Measurements from ENCODE around the gene CKB.

The CKB gene

DNA sequence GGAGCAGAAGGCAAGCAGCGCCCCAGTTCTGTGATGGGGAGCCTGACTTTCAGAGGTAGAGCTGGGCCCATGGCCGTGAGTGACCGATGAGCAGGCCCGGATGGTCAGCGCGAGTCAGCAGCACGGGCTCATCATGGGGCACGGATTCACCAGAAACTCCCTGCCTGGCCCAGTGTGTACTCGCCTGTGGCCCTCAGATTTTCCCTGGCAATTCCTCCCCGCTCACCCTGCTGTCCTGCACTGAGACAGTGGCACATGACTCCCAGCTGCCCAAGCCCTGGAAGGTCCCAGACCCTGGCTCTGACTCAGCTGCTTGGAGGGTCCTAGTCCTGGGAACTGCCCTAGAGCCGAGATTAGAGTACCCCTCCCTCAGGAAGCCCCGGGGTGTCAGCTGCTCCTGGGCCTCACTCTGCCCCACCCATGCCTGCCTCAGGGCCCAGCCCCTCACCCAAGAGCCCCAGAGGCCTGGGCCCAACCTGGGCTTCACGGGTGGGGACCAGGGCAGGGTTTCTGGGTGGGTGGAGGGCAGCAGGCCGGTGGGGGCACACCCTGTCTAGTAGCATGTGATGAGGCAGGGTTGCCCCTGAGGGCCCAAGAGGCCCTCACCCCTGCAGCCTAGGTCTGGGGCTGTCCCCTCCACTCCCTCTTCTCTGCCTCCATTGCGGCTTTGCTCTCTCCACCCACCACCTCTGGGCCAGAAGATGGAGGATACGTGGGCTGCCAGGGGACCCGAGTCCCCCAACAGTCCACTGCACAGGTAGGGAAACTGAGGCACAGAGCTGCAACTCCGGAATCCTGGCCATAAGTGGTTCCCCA, 14.8 kb upstream of the CKB start:
- DNase-seq = no peak

DNA sequence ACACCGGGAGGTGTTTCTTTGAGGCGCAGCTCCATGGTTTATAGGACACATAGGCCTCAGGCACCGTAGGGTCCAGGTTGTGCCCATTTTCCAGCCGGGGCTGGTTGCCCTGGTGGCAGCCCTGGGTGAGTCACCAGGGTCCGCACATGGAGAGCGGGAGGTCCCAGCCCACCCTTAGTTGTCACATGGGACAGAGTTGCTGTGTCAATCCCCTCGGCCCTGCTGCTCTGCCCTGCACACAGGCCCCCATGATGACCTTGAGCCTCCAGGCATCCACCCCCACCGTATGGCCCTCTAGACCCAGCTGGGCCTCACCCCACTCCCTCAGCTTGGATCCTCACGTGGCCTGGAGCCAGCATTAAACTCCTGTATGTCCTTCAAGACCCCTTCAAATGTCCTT, 14.1 kb upstream of the CKB start:
- no peak for DNase-seq

DNA sequence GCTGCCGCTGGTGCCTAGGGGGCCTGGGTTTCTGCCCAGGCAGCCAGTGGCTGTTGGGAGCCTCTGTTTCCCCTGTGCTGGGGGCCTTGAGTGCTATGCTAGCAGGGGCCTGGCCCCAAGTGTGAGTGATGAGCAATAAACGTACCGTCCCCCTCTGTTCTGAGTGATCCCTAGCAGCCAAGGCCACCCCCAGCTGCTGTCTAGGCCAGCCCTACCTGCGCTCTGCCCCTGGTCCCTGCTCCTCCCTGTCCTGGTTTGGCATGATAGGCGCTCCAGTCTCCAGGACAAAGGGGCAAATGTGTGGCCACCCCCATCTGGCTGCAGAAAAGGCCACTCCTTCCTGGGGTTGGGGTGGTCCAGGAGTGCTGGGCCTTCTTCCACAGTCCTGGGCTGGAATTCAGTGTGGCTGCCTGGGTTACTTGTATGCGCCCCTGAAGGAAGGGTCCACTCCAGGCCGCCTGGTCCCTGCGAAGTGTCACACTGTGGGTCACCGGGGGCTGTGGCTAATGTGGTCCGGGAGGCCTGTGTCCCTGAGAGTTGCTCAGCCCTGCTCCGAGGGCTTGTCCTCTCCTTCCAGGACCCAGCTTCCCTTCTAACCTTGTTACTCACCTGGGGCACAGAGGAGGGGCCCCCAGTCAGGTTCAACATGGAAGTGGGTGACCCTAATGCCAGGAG, 13.4 kb upstream of the CKB start:
- DNase-seq = no peak

DNA sequence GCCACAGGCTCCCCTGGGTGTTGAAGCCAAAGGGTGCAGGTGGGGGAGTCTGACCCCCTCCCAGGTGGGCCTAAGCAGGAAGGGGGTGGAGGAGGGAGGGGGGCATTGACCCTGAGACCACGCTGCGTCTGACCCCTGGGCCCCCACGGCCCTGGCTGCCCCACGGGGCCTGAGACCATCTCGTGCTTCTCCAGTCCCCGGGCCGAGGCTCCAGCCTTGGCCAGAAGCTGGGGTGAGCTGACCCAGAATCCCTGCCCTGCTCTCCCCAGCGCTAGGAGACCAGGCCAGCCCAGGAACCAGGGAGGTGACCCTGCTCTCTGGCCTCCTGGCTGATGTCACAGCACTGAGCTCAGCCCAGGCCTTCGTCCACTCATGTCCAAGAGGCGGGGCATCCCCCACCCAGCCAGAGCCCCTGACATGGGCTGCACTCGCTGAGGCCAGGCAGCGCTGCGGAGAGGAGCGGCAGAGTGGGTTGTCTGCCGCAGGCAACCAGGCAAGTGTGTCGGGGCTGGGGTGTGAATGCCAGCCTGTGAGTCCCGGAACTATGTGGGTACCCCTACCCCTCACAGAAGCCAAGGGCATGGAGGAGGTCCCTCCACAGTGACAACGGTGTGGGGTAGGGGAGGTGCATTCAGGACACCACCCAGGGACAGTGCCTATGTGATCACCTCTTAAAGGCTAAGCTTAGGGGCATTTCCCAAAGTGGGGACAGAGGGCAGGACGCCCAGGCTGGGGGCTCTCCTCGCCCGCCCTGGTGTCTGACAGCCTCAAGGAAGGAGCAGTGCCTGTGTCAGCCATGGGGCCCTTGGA, 12.7 kb upstream of the CKB start:
- no peak for DNase-seq

DNA sequence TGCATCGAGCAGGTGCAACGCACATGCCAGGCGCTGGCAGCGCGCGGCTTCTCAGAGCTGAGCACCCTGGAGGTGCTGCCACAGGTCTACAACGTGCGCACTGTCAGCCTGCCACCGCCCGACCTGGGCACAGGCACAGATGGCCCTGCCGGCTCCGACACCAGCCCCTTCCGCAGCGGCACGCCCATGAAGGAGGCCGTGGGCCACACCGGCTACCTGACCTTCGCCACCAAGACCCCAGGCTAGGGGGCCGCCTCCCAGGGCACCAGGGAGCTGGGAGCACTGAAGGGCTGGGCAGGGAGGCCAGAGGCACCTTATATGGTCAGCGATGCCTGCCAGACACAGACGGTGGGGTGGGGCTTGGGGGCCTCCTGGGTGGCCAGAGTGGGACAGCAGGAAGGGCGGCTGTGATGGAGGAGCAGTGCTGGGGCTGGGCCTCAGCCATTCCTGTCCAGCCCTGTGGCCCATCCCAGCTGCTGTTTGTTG, 12.0 kb upstream of the CKB start:
- DNase-seq = no peak

DNA sequence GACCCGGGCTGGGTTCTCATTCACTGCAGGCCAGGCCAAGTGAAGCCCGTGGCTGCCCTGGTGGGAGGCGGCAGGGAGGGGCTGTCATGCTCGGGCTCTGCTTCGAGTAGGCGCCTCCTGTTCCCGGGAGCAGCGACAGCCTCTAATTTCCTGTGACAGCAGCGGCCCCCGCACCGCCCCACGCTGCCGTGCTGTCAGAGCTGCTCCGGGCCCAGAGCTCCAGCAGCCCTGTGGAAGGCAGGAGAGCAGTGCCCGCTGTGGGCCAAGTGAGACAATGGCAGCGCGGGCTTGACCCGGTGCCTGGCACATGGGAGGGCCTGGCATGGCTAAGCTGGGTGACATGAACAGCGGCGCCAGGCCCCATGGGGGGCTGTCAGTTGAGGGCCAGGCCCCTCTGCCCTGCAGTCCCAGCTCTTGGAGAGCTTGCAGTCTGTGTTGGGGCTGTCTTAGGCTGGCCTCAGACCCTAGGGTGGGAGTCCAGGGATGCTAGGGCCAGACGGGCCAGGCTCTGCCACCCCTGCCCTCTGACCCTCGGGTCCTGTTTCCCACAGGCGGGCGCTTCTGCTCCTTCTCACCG, 11.5 kb upstream of the CKB start:
- no peak for DNase-seq

DNA sequence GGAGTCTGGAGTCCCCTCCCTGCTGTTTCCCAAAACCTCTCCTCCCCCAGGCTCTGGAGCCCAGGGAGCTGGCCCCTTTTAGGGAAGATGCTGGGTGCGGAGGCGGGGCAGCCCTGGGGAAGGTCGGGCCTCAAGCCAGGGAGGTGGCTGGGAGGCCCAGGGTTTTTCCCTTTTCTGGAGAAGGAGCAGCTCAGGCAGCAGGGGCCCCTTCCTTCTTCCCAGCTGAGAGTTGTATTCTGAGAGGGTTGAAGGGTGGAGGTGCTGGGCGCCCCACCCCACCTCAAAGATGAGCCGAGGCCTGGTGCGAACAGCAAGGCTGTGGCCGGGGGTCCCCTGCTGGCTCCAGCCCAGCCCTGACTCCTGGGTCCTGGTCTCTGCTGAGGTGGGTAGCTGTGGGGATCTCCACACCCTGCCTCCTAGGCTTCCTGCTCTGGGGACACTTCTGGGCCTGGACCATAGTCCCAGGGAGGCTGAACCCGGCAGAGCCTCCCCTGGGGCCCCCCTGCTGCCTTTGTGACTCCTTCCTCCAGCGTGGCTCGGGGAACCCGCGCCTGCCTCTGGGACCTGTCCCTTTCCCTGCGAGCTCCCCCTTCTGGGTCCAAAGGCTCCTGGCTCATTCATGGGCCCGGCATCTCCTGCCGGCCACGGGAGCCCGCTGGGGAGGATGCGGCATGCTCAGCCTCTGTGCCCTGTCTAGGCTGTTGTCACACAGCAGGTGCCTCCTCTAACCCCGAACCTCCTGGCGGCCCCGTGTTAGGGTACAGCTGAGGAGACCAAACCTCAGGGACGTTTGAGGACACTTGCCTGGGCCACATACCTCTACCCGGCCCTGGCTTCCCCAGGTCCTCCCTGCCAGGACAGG, 10.7 kb upstream of the CKB start:
- DNase-seq = no peak

DNA sequence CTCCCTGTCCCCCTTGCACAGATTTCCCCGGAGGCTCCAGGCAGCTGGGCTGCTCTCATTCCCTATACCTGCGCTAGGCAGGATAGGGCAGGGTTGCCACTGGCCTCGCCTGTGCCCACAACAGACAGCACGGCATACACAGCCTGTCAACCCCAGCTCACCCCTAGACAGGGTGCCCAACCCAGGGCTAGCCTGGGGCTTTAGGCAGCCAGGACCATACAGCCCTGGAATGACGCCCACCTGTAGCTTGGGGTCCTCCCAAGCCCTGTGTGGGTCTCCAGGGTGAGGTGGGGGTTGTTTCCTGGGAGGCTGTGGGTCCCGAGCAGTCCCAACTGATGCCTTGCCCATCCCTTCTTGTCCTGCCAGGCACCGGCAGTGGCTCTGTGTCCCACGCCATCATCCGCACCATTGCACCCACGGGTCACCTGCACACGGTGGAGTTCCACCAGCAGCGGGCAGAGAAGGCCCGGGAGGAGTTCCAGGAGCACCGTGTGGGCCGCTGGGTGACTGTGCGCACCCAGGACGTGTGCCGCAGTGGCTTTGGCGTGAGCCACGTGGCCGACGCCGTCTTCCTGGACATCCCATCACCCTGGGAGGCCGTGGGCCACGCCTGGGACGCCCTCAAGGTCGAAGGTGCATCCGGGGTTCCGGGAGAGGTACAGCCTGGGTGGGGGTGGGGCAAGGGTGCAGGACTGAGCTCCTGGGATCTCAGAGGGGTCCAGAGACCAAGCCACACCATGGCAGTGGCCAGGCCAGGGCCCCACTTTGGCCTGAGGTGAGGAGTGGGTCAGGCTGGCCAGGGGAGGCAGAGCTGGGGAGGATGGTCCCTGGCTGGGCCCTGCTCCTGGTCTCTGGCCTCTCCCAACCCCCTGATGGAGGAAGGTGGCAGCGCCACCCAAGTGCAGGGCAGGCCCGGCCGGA, 9.8 kb upstream of the CKB start:
- no peak for DNase-seq

DNA sequence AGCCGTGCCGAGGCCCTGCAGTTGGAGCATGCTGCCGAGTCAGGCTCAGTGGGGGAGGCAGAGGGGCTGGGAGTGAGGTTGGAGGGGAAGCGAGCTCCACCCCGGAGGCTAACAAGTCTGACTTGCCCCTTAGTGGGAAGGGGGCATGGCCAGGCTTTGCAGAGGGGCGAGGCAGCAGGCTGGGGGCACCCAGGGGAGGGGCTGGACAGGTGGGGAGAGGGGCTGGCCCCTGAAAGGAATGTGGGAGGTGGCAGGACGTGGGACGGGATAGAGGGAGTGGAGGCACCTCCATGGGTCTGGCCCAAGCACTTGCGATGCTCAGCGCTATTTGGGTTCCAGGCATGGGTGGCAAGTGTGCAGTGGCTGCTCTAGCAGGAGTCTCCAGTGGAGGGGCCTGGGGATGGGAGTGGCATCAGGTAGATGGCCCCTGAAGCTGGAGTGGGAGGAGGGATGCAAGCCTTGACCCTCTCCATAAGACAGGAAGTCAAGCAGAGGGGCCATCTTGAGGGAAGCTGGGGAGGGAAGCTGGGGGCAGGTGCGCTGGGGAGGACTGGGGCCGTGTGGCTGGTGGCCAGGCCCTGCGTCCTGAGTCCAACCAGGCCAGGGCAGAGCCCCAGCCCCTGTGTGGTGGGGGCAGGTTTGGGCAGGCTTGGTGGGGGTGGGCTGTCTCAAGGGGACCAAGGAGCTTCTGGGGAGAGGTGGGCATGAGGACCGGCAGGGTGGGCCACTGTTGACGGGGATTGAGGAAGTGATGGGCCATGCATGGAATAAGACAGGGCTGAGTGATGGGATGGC, 9.0 kb upstream of the CKB start:
- no peak for DNase-seq

DNA sequence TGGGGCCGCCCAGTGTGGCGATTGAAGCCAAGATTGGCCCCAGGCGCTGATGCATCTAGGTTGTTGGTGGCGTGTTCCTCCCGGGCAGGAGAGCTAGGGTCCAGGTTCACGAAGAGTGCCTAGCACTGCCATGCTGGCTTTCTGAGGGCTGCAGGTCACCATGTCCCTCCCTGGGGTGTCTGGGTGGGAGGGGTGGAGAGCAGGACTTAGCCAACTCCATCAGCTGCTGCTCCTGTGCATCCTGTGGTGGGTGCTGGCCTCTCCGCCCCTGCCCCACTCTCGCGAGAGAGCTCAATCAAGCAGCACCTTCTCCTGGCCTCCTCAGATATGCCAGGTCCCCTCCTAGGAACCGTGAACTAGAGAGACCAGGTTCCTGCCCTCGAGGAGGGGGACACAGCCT, 8.2 kb upstream of the CKB start:
- DNase-seq = no peak

DNA sequence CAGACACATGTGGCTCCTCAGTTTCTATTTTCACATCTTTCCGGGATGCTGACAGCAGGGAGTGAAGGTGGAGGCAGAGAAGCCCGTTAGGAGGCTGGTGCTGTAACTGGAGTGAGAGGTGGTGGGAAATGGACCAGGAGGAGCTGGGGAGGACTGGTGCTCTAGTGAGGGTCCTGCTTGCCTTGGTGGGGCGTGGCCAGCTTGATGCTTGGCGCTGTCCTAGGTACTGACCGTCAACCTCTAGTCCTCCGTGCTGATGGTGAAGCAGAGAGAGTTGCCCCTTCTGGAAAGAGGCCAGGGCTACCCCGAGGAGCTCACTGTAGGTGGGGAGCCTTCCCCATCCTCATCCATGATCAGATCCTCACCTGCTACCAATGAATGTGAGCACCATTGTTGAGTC, 7.8 kb upstream of the CKB start:
- no peak for DNase-seq

DNA sequence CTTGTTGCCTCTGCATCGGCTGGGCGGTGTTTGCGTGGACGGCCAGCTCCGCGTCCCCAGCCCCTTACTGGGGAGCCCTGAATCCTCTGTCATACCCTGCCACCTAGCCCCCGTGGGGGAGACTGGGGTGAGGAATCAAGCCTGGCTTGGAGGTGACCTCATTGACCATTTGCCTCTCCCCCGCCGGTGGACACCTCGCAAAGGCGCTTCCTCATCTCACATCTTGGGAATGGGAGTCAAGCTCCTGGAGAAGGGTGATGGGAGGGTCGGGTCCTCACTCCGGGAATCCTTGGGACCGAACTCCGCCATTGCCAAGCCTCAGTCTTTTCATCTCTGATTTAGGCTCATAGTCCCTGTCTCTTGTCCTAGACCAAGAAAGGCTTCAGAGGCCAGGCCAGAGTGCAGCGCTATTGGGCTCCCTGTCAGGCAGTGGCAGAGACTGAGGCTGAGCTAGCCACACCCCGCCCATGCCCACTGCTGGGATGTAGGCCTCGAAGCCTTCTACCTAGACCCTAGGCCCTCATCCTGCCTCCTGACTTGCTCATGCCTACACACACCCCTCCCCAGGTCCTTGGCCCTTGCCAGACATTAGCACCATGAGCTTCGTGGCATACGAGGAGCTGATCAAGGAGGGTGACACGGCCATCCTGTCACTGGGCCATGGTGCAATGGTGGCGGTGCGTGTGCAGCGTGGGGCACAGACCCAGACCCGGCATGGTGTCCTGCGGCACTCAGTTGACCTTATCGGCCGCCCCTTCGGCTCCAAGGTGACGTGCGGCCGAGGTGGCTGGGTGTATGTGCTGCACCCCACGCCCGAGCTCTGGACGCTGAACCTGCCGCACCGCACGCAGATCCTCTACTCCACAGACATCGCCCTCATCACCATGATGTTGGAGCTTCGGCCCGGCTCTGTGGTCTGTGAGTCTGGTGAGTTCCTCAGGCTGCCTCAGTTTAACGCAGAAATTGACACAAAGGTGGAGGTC, 7.0 kb upstream of the CKB start:
- DNase-seq = no peak

DNA sequence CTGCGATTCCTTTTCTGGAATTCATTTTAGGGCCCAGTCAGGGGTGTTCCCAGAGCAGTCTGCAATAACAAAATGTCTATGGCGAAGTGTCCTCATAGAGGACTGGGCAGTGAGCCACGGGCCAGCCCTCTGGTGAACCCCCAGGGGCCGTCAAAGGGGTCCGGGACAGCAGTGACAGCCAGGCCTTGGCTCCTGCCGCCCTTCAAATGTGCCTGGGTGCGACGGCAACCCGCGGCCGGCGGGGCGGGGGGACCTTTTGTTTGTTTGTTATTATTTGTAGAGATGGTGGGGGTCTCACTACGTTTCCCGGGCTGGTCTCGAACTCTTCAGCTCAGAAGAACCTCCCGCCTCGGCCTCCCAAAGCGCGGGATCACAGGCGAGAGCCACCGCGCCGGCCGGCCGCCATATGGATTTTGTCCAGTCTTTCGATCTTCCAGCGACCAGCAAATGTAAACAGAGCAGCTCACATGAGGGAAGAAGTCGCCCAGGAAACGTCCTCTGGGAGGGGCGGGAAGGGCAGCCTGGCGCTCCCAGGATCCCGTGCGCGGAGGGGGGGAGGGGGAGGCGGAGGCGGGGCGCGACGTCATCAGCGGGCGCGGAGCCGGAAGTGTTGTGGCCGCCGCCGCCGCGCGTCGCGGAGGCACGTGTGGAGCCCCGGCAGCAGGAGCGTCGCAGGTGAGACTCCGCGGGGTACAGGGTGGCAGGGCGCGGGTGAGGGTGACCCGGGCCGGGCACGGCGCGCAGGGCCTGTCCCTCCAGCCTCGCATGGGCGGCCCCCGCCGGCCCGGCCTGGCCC, 6.2 kb upstream of the CKB start, which contains the start of gene TRMT61A:
TSS of gene TRMT61A (plus strand) at position 610 of the 796 bp plus-strand sequence. CDS start 783 bp downstream, outside the sequence.
- peak; percentile 91 for DNase-seq

DNA sequence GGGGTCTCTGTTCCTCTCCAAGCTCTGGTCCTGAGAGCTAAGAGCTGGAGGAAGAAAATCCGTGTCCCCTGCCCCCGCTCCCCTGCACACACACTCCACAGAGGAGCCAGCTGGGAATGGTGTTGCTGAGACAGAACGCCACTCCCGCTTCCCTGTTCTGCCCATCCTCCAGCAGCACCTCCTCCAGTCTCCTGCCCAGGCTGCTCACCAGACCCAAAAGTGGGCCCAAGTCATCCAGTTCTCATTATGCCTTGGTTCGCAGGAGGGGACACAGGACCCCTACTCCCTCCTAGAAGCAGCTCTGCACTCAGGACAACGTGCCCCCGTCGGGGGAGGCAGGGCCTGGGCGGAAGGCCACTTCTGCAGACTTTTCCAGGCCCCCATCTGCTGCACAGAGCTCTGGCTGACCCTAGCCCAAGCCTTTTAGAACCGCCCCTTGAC, 5.5 kb upstream of the CKB start:
- DNase-seq = peak; percentile 18

DNA sequence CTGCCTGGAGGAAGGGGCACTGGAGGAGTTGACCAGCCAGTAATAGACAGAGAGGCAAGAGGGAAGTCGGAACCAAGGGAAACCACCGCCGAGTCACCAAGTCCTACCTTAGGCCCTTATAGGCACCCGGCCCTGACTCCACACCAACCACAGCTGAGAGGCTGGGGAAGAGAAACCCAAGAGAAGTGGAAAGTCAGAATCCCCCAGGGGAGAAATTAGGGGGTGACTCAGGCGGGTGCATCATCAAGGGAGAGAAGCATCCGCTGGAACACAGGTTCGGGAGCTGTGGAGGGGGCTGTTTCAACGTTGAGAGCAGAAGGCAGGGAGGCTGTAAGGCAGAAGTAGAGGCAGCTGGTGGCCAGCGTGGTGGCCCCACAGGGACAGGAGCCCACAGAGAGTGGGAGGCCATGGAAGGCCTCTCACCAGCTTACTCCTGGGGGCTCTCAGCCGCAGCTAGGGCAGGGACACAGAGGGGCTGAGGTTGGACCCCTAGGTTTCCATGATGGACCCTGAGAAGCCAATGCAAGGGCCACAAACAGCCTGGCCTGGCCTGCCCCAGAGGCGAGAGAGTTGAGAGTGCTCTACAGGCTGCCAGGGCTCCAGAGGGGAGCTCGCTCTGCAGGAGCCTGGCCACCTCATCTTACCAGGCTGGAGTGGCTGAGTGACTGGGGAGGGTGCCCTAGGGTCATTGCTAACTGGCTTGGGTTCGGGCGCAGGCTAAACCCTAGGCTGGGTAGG, 4.9 kb upstream of the CKB start:
- DNase-seq = no peak

DNA sequence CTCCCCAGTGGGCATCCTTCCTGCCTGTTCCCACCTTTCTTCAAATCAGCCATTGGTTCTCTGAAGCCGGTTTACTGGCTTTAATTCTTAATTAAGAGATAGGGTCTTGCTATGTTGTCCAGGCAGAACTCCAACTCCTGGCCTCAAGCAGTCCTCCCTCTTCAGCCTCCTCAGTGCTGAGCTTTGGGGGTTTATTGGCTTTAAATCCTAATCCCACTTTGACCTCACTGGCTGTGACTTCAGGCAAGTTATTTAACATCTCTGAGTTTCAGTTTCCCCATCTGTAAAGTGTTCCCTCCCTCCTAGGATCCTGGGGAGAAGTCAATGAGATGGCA, 4.3 kb upstream of the CKB start:
- no peak for DNase-seq

DNA sequence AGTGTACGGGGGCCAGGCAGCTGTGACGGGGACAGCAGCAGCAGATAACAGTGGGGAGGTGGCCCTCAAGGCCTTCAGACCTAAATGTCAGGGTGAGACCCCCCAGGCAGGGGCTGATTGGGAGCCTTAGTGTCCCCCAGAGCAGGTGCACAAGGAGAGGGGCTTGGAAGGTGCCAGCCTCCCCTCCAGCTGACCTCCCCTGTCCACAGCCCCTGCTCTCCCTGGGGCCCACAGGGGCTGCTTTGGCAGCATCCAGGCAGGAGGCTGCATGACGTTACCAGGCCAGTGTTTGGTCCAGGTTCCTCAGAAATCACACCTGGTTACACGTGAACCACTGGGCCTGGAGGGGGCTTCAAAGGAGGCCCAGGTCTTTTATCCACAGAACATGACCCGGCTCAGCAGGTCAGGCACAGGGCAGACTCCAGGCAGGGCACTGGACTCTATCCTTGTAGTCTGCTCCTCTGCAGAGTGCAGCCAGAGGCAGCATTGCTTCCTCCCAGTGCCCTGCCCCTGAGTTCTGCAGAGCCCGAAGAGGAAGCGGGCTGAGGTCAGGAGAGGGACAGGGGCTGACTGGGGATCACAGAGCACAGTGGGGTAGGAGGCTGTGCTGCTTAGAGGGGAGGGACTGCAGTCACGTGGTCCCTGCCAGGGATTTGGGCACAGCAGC, 3.8 kb upstream of the CKB start:
- DNase-seq = no peak

Measured in NCI-H1092 treated with DMSO at 0.1 percent for 48 hours (cell line).